Measurements from ENCODE around the gene MAPKAPK2. TPM values are rescaled to one million over a fixed set of nuclear protein-coding genes. Genes with fewer than 3 reads are reported as not detected.

The MAPKAPK2 gene
- total and polyA plus RNA-seq, 2 of the 13 experiments (the other 11 are each of a cell fraction or from before 2014, with no cell fraction given) = 16.6 to 34.0 TPM

DNA sequence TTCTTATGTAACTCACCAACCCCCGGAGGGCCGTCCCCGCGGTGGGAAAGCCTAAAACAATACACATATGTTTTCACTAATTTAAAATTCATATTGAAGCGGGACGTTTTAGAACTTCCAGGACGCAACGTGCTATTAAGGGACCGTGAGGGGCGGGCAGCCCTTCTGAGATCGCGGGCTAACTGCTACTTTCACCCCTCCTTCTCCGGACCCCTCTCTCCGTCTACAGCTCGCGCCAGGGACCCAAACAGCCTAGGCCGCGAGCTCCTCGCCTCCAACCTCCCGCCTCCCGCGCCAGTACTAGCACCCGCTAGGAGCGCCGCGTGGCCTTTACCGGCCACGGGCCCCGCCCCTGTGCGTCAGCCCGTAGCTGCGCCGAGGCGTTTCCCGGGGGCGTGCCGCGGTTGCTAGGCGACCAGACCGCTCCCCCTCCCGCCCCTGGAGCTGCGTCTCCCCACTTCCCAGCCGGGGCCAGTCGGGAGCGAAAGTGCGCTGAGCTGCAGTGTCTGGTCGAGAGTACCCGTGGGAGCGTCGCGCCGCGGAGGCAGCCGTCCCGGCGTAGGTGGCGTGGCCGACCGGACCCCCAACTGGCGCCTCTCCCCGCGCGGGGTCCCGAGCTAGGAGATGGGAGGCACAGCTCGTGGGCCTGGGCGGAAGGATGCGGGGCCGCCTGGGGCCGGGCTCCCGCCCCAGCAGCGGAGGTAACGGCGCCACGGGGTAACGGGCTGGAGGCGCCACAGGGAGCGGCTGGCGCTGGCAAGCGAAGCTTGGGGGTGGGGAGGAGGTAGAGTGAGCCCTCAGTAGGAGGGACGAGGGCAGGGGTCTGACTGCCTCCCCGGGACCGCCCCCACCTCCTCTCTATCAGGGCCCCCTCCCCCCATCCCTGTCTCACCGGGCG is 49.4 kb upstream of the MAPKAPK2 start, which contains the start of gene DYRK3 (continued):
- TF ChIP-seq KDM5A (IDR thresholded peaks at IDR 0.05; ENCODE audit: borderline replicate concordance, low read length) (no peak), JARID2 (CRISPR knock-in tag; IDR thresholded peaks at IDR 0.05; ENCODE audit: insufficient replicate concordance) (no peak), SP5 (CRISPR knock-in tag; IDR thresholded peaks at IDR 0.05; ENCODE audit: borderline replicate concordance, low read depth) (peak; percentile 73), TOPORS (CRISPR knock-in tag; IDR thresholded peaks at IDR 0.05) (0 out of 2 replicates have a peak, but pooled peaks have one; percentile 19), SMAD3 (CRISPR knock-in tag; IDR thresholded peaks at IDR 0.05) (no peak), ADNP (CRISPR knock-in tag; IDR thresholded peaks at IDR 0.05) (no peak), MYNN (CRISPR knock-in tag; IDR thresholded peaks at IDR 0.05; ENCODE audit: low read depth) (no peak; the same call in 1 of the 2 replicates), SMARCC2 (IDR thresholded peaks at IDR 0.05) (no peak), DMAP1 (CRISPR knock-in tag; IDR thresholded peaks at IDR 0.05) (peak; percentile 81), ZNF367 (CRISPR knock-in tag; IDR thresholded peaks at IDR 0.05; ENCODE audit: borderline replicate concordance) (0 out of 2 replicates have a peak, but pooled peaks have one; percentile 14), SRSF1 (optimal IDR thresholded peaks at IDR 0.05; ENCODE audit: low read depth, low read length) (peak; percentile 43), KLF12 (CRISPR knock-in tag; IDR thresholded peaks at IDR 0.05; ENCODE audit: borderline replicate concordance) (peak; percentile 88; the same call in 1 of the 2 replicates), ZNF44 (CRISPR knock-in tag; IDR thresholded peaks at IDR 0.05) (peak; percentile 51; the same call in 1 of the 2 replicates), GATA4 (IDR thresholded peaks at IDR 0.05; ENCODE audit: borderline replicate concordance, low read depth) (0 out of 2 replicates have a peak, but pooled peaks have one; percentile 32), SMARCE1 (IDR thresholded peaks at IDR 0.05; ENCODE audit: borderline replicate concordance) (no peak), ETV6 (CRISPR knock-in tag; conservative IDR thresholded peaks at IDR 0.05) (no peak), CREB1 (IDR thresholded peaks at IDR 0.05) (peak; percentile 47; the same call in 1 of the 2 replicates), CREB1 (CRISPR knock-in tag; IDR thresholded peaks at IDR 0.05) (peak; percentile 43; the same call in 1 of the 2 replicates), KLF11 (CRISPR knock-in tag; IDR thresholded peaks at IDR 0.05) (peak; percentile 81), EZH2 (conservative IDR thresholded peaks at IDR 0.05; ENCODE audit: low read depth, low read length) (no peak), HNF4A (CRISPR knock-in tag; IDR thresholded peaks at IDR 0.05) (no peak), ZNF567 (CRISPR knock-in tag; IDR thresholded peaks at IDR 0.05; ENCODE audit: borderline replicate concordance) (no peak), ZNF878 (CRISPR knock-in tag; IDR thresholded peaks at IDR 0.05) (no peak), ZNF569 (CRISPR knock-in tag; IDR thresholded peaks at IDR 0.05; ENCODE audit: borderline replicate concordance) (no peak), ASH2L (IDR thresholded peaks at IDR 0.05; ENCODE audit: insufficient read length, low read depth, low read length) (peak; percentile 70)
- TF ChIP-seq, protein P1, sequence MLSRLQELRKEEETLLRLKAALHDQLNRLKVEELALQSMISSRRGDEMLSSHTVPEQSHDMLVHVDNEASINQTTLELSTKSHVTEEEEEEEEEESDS (CRISPR knock-in tag; IDR thresholded peaks at IDR 0.05; ENCODE audit: borderline replicate concordance) = no peak
- TF ChIP-seq, protein P2, sequence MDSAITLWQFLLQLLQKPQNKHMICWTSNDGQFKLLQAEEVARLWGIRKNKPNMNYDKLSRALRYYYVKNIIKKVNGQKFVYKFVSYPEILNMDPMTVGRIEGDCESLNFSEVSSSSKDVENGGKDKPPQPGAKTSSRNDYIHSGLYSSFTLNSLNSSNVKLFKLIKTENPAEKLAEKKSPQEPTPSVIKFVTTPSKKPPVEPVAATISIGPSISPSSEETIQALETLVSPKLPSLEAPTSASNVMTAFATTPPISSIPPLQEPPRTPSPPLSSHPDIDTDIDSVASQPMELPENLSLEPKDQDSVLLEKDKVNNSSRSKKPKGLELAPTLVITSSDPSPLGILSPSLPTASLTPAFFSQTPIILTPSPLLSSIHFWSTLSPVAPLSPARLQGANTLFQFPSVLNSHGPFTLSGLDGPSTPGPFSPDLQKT (CRISPR knock-in tag; IDR thresholded peaks at IDR 0.05; ENCODE audit: borderline replicate concordance) = no peak
- TF ChIP-seq, protein P3, sequence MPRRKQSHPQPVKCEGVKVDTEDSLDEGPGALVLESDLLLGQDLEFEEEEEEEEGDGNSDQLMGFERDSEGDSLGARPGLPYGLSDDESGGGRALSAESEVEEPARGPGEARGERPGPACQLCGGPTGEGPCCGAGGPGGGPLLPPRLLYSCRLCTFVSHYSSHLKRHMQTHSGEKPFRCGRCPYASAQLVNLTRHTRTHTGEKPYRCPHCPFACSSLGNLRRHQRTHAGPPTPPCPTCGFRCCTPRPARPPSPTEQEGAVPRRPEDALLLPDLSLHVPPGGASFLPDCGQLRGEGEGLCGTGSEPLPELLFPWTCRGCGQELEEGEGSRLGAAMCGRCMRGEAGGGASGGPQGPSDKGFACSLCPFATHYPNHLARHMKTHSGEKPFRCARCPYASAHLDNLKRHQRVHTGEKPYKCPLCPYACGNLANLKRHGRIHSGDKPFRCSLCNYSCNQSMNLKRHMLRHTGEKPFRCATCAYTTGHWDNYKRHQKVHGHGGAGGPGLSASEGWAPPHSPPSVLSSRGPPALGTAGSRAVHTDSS (CRISPR knock-in tag; conservative IDR thresholded peaks at IDR 0.05) = no peak
